A549 treated with CORT108297 at 1 μM for 4 hours (cell line): ENCODE results near the gene APOL3. TPM values are rescaled to one million over a fixed set of nuclear protein-coding genes. Genes with fewer than 3 reads are reported as not detected.

ENCODE experiments used
- total RNA-seq: library from RNA; stranded (reverse); fragments of 200-300 nt; extraction: Qiagen RNA extraction; gene quantifications from 5 replicates; pipeline ENCODE4 v1.2.3, GENCODE V29; 2022

Gene APOL3, protein sequence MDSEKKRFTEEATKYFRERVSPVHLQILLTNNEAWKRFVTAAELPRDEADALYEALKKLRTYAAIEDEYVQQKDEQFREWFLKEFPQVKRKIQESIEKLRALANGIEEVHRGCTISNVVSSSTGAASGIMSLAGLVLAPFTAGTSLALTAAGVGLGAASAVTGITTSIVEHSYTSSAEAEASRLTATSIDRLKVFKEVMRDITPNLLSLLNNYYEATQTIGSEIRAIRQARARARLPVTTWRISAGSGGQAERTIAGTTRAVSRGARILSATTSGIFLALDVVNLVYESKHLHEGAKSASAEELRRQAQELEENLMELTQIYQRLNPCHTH
- 0.07 to 0.10 TPM in 2 of 5 replicates, not detected in the others for total RNA-seq

DNA sequence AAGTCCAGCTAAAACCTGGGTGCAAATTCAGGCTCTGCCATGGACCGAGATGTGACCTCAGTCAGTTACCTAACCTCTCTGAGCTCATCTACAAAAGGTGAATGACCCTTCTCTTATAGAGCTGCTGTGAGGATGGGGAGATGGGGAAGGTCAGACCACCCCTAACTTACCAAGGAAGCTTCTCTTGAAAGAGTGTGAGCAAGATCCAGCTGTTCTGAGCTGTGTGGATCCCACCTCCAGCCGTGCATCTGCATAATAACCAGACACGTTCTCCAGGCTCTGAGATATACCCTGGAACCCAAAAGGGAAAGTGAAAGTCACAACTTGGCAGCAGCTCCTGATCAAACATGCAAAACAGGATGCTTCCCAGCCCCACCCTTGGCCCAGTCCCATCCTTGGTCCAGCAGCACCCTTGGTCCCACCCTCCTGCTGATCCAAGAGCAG lies at the start of gene APOL3:
Gene APOL3 (minus strand): TSS at position 257 of the 444 bp plus-strand sequence. CDS start 11,700 bp downstream, outside the sequence.

DNA sequence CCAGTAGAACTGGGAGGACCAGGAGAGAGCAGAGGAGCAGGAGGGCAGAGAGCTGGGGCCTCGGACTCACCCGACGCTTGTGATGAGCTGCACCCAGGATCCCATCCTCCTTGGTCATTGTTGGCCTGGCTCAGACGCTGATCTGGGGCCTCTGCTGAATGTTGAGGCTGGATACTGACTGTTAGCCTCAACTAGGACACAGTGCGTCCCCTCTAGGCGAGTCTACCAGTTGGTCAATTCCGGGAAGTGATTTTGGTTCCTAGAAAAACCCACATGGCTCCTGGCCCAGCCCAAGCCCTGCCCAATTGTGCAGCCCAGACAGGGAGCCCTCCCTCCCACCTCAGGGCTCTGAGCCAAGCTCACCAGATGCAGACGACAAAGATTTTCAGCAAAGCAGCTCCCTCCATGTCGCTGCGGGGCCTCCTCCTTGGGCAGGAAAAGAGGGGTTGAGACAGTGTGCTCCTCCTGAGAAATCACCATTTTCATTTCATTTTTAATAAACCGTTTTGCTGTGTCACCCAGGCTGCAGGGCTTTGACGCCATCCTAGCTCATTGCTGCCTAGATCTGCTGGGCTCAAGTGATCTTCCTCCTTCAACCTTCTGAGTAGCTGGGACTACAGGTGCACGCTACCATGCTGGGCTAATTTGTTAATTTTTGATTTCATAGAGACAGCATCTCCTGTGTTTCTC lies 41.2 kb upstream of the APOL3 start, which contains the start of gene APOL4:
Gene APOL4 (minus strand): TSS at position 180 of the 690 bp plus-strand sequence. CDS start 75 bp downstream, at position 105.

Other genes starting within 250 kb of the APOL3 start
- 26.5 to 36.4 TPM (median 30.5 TPM) in 5 replicates for gene RBFOX2, start 131.9 kb downstream of the APOL3 start, total RNA-seq
- not detected in 5 replicates for gene APOL4, start 41.1 kb upstream of the APOL3 start, total RNA-seq
- 31.0 to 42.8 TPM (median 37.3 TPM) in 5 replicates for gene APOL2, start 78.8 kb upstream of the APOL3 start, total RNA-seq
- gene APOL1, start 92.4 kb upstream of the APOL3 start, total RNA-seq = 9.3 to 14.1 TPM (median 11.5 TPM) in 5 replicates
- 159 to 193 TPM (median 175 TPM) in 5 replicates for gene MYH9, start 227.2 kb upstream of the APOL3 start, total RNA-seq